SK-N-SH (cell line): ENCODE measurements around the gene HLF. TPM values are rescaled to one million over a fixed set of nuclear protein-coding genes. Genes with fewer than 3 reads are reported as not detected.

ENCODE experiments used
- CTCF ChIA-PET: fragments of 300-600, 350-600 bp; formaldehyde crosslinking; extraction: SDS; loops from one replicate; lab custom pipeline; 2021; lab: Yijun Ruan, JAX
- POLR2A ChIA-PET: fragments of 350-600 bp; sonication (Branson Sonifier 250); formaldehyde crosslinking; extraction: SDS; loops from one replicate; lab custom pipeline; 2020; ENCODE audit warnings: antibody characterized with exemption, inconsistent platforms; lab: Yijun Ruan, JAX
- DNase-seq: peaks from one replicate; pipeline ENCODE4 v3.0.0; 2012
- H2AFZ ChIP-seq: fragments of 200-600 bp; sonication (generic); 2 replicates; pipeline ENCODE4 v1.8.1; 2016; ENCODE audit warnings: antibody characterized with exemption, mild to moderate bottlenecking, low read depth
- H3F3A ChIP-seq: fragments of 200-600 bp; sonication (generic); replicated peaks from 2 replicates; pipeline ENCODE3; 2016; ENCODE audit warnings: antibody characterized with exemption, mild to moderate bottlenecking; ENCODE audit not compliant: insufficient read depth
- H3K27ac ChIP-seq, 2 experiments: fragments of 200-500 bp in 1 of 2; fragments of 200-600 bp in 1 of 2; sonication (Bioruptor generic) in 1 of 2; sonication (generic), shearing (Covaris generic) in 1 of 2; 2 replicates each; pipeline versions ENCODE4 v1.5.1 to v1.6.1; 2014 to 2016; ENCODE audit warnings: low read depth in 2 of 2, inconsistent platforms in 1 of 2, low read length in 1 of 2, mild to moderate bottlenecking in 1 of 2, mixed read lengths in 1 of 2
- H3K27me3 ChIP-seq: fragments of 200-600 bp; sonication (generic), shearing (Covaris generic); 2 replicates; pipeline ENCODE4 v1.6.1; 2016; ENCODE audit warnings: mixed run types; ENCODE audit not compliant: insufficient read depth
- H3K36me3 ChIP-seq, 2 experiments: fragments of 200-500 bp in 1 of 2; fragments of 200-600 bp in 1 of 2; sonication (Bioruptor generic) in 1 of 2; sonication (generic) in 1 of 2; replicated peaks in 1 of 2; 2 replicates each; pipeline versions ENCODE3 to v1.5.1; 2014 to 2016; ENCODE audit warnings: low read length in 1 of 2, mild to moderate bottlenecking in 1 of 2; ENCODE audit not compliant: insufficient read depth in 2 of 2, control insufficient read depth in 1 of 2
- H3K4me1 ChIP-seq, 2 experiments: fragments of 200-500 bp in 1 of 2; fragments of 200-600 bp in 1 of 2; sonication (Bioruptor generic) in 1 of 2; sonication (generic), shearing (Covaris generic) in 1 of 2; 2 replicates each; pipeline versions ENCODE4 v1.5.1 to v1.6.1; 2014 to 2016; ENCODE audit warnings: low read depth in 1 of 2, low read length in 1 of 2, mixed run types in 1 of 2; ENCODE audit not compliant: insufficient read depth in 2 of 2, control insufficient read depth in 1 of 2
- H3K4me2 ChIP-seq: fragments of 200-600 bp; sonication (generic), shearing (Covaris generic); 2 replicates; pipeline ENCODE4 v1.6.1; 2017; ENCODE audit warnings: mixed run types
- H3K4me3 ChIP-seq, 2 experiments: fragments of 200-500 bp in 1 of 2; fragments of 200-600 bp in 1 of 2; sonication (Bioruptor generic) in 1 of 2; sonication (generic), shearing (Covaris generic) in 1 of 2; 2 replicates each; pipeline versions ENCODE4 v1.5.1 to v1.8.1; 2014 to 2016; ENCODE audit warnings: low read depth in 2 of 2, inconsistent platforms in 1 of 2, low read length in 1 of 2, mild to moderate bottlenecking in 1 of 2, mixed read lengths in 1 of 2, moderate library complexity in 1 of 2
- H3K79me2 ChIP-seq: fragments of 200-600 bp; sonication (generic); 2 replicates; pipeline ENCODE4 v1.8.1; 2017; ENCODE audit warnings: mild to moderate bottlenecking; ENCODE audit not compliant: insufficient read depth
- H3K9ac ChIP-seq: fragments of 200-600 bp; sonication (generic); 2 replicates; pipeline ENCODE4 v1.6.1; 2017; ENCODE audit warnings: mixed run types
- H3K9me2 ChIP-seq: fragments of 200-600 bp; sonication (generic); 2 replicates; pipeline ENCODE4 v1.6.1; 2017; ENCODE audit warnings: mixed run types
- H3K9me3 ChIP-seq: fragments of 200-600 bp; sonication (generic); 2 replicates; pipeline ENCODE4 v1.6.1; 2017; ENCODE audit warnings: mixed run types, mild to moderate bottlenecking, moderate library complexity
- H4K20me1 ChIP-seq: fragments of 200-600 bp; sonication (generic); 2 replicates; pipeline ENCODE4 v1.6.1; 2017; ENCODE audit warnings: mild to moderate bottlenecking, mixed run types; ENCODE audit not compliant: insufficient read depth
- ELF1 ChIP-seq: IDR thresholded peaks from 2 replicates; pipeline ENCODE4 v1.4.0; 2012
- EP300 ChIP-seq, 2 experiments: IDR thresholded peaks; 2 replicates each; pipeline versions ENCODE4 v1.4.0 to v1.6.1; 2012; ENCODE audit warnings: borderline replicate concordance in 1 of 2, low read depth in 1 of 2, low read length in 1 of 2
- FOXM1 ChIP-seq: IDR thresholded peaks from 2 replicates; pipeline ENCODE4 v1.4.0; 2012; ENCODE audit warnings: low read depth, mild to moderate bottlenecking
- NRF1 ChIP-seq: IDR thresholded peaks from 2 replicates; pipeline ENCODE4 v1.6.1; 2012; ENCODE audit warnings: low read depth, mild to moderate bottlenecking, low read length
- RFX5 ChIP-seq: IDR thresholded peaks from 2 replicates; pipeline ENCODE4 v1.6.1; 2012; ENCODE audit warnings: mild to moderate bottlenecking, improper control_type of control experiment, low read length
- RXRA ChIP-seq: IDR thresholded peaks from 2 replicates; pipeline ENCODE4 v1.4.0; 2012; ENCODE audit warnings: low read depth, mild to moderate bottlenecking, borderline replicate concordance
- SIN3A ChIP-seq: IDR thresholded peaks from 2 replicates; pipeline ENCODE4 v1.6.1; 2012; ENCODE audit warnings: low read depth, mild to moderate bottlenecking, low read length, moderate library complexity, borderline replicate concordance
- YY1 ChIP-seq: IDR thresholded peaks from 2 replicates; pipeline ENCODE4 v1.4.0; 2012; ENCODE audit warnings: low read depth, mild to moderate bottlenecking
- whole genome bisulfite sequencing: methylation state at CpG from one replicate; pipeline ENCODE4 v1.1.6; 2017; ENCODE audit warnings: low lambda C conversion rate; 5-methylcytosine and 5-hydroxymethylcytosine counted together
- polyA plus RNA-seq, 3 experiments: library from polyadenylated mRNA; depleted of rRNA; stranded (reverse); fragments of >200 nt; gene quantifications; 2 replicates each; pipeline ENCODE4 v1.2.3, GENCODE V29; 2012
- TF ChIP-seq, protein P1 (sequence below): IDR thresholded peaks from 2 replicates; pipeline ENCODE4 v1.6.1; 2012; ENCODE audit warnings: mild to moderate bottlenecking, low read depth, low read length, moderate library complexity
- TF ChIP-seq, protein P2 (sequence below): fragments of 150-350 bp; IDR thresholded peaks from 2 replicates; pipeline ENCODE4 v1.6.1; 2017; ENCODE audit warnings: antibody characterized with exemption, low read length, low read depth, borderline replicate concordance
- TF ChIP-seq, protein P3 (sequence below): IDR thresholded peaks from 2 replicates; pipeline ENCODE4 v1.4.0; 2012; ENCODE audit warnings: low read depth, borderline replicate concordance
- TF ChIP-seq, protein P4 (sequence below): IDR thresholded peaks from 2 replicates; pipeline ENCODE4 v1.4.0; 2012; ENCODE audit warnings: low read depth

Gene HLF
- polyA plus RNA-seq, 1 of the 3 experiments (the other 2 are of a cell fraction): 0.03 TPM

DNA sequence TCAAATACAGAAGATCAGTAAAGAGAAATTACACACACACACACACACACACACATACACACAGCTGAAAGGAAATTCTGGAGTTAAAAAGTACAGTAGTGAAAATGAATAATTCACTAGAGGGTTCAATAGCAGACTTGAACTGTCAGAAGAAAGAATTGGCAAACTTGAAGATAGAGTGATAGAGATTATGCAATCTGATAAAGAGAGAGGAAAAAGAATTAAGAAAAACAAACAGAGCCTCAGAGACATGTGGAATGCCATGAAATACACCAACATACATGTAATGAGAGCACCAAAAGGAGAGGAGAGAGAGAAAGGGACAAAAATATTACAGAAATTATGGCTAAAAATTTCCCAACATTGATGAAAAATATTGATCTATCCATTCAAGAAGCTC, 96.2 kb downstream of the HLF start:
- H3K4me1 ChIP-seq: peaks cover 0 to 4% of the 10 kb centered on the region in 2 experiments; a peak in 2 of 4 replicates
- TF ChIP-seq, protein P1, sequence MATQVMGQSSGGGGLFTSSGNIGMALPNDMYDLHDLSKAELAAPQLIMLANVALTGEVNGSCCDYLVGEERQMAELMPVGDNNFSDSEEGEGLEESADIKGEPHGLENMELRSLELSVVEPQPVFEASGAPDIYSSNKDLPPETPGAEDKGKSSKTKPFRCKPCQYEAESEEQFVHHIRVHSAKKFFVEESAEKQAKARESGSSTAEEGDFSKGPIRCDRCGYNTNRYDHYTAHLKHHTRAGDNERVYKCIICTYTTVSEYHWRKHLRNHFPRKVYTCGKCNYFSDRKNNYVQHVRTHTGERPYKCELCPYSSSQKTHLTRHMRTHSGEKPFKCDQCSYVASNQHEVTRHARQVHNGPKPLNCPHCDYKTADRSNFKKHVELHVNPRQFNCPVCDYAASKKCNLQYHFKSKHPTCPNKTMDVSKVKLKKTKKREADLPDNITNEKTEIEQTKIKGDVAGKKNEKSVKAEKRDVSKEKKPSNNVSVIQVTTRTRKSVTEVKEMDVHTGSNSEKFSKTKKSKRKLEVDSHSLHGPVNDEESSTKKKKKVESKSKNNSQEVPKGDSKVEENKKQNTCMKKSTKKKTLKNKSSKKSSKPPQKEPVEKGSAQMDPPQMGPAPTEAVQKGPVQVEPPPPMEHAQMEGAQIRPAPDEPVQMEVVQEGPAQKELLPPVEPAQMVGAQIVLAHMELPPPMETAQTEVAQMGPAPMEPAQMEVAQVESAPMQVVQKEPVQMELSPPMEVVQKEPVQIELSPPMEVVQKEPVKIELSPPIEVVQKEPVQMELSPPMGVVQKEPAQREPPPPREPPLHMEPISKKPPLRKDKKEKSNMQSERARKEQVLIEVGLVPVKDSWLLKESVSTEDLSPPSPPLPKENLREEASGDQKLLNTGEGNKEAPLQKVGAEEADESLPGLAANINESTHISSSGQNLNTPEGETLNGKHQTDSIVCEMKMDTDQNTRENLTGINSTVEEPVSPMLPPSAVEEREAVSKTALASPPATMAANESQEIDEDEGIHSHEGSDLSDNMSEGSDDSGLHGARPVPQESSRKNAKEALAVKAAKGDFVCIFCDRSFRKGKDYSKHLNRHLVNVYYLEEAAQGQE: no peak
- TF ChIP-seq SIN3A (no peak), YY1 (no peak), NRF1 (no peak), EP300 (IDR thresholded peaks at IDR 0.05; ENCODE audit: borderline replicate concordance in 1 of 2, low read depth in 1 of 2, low read length in 1 of 2) (no peak), FOXM1 (no peak), RXRA (no peak), ELF1 (no peak)
- TF ChIP-seq, protein P2, sequence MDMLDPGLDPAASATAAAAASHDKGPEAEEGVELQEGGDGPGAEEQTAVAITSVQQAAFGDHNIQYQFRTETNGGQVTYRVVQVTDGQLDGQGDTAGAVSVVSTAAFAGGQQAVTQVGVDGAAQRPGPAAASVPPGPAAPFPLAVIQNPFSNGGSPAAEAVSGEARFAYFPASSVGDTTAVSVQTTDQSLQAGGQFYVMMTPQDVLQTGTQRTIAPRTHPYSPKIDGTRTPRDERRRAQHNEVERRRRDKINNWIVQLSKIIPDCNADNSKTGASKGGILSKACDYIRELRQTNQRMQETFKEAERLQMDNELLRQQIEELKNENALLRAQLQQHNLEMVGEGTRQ: no peak
- TF ChIP-seq, all 33 proteins: peak for 0
- Histone ChIP-seq H3K9ac (no peak overlapping the region), H3K4me3 (no peak overlapping the region), H3K79me2 (no peaks in the 10 kb centered on the region), H3K27ac (no peak overlapping the region), H3K27me3 (no peaks in the 10 kb centered on the region), H4K20me1 (no peaks in the 10 kb centered on the region), H3F3A (no peaks in the 10 kb centered on the region), H3K9me2 (no peaks in the 10 kb centered on the region), H3K36me3 (no peaks in the 10 kb centered on the region), H2AFZ (no peak overlapping the region), H3K9me3 (no peaks in the 10 kb centered on the region), H3K4me2 (no peak overlapping the region)
- DNase-seq: no peak
- CTCF ChIA-PET: interaction anchor here (1.3 to 10.2 kb wide), 6 partner anchors 14 to 375 kb away, joined by 3 to 105 read pairs (median 5); partner anchors contain the start of gene SMIM36
- POLR2A ChIA-PET: no interaction called here

DNA sequence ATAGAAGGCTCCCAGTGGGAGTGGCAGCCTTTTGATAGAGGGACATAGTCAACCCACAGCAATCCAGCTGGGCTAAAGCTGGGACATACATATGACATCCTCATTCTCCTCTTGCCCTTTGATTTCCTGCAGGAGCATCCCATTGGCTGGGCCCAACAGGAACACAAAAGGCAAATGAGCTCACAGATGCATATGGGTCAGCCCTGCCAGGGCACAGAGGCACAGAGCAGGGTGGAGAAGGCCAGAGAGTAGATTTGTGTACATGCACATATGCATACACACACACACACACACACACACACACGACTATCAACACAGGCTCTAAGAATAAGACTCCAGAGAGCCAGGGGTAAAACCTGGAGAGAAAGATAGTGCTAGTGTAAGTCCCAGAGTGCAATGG, 98.3 kb downstream of the HLF start:
- DNase-seq: no peak
- 6% methylated on average over 1 of the region's 1 CpG for WGBS
- POLR2A ChIA-PET: no interaction called here
- no peak overlapping the region for H3K4me3 ChIP-seq
- no peak overlapping the region for H2AFZ ChIP-seq
- CTCF ChIA-PET: interaction anchor here (0.9 to 10.2 kb wide), 3 partner anchors 16 to 355 kb away, joined by 3 to 104 read pairs (median 3); no protein-coding TSS in a partner anchor
- no peaks in the 10 kb centered on the region for H3F3A ChIP-seq
- no peaks in the 10 kb centered on the region for H3K27me3 ChIP-seq
- peaks cover 0 to 6% of the 10 kb centered on the region in 2 experiments; a peak in 2 of 4 replicates for H3K4me1 ChIP-seq
- H3K27ac ChIP-seq: no peak overlapping the region
- no peaks in the 10 kb centered on the region for H3K9me2 ChIP-seq
- no peaks in the 10 kb centered on the region for H4K20me1 ChIP-seq
- no peak overlapping the region for H3K4me2 ChIP-seq
- no peaks in the 10 kb centered on the region for H3K36me3 ChIP-seq
- H3K9me3 ChIP-seq: no peaks in the 10 kb centered on the region
- TF ChIP-seq RFX5: no peak
- TF ChIP-seq, protein P3, sequence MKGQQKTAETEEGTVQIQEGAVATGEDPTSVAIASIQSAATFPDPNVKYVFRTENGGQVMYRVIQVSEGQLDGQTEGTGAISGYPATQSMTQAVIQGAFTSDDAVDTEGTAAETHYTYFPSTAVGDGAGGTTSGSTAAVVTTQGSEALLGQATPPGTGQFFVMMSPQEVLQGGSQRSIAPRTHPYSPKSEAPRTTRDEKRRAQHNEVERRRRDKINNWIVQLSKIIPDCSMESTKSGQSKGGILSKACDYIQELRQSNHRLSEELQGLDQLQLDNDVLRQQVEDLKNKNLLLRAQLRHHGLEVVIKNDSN: no peak
- TF ChIP-seq, protein P4, sequence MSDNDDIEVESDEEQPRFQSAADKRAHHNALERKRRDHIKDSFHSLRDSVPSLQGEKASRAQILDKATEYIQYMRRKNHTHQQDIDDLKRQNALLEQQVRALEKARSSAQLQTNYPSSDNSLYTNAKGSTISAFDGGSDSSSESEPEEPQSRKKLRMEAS: no peak
- no peaks in the 10 kb centered on the region for H3K79me2 ChIP-seq
- no peak overlapping the region for H3K9ac ChIP-seq
